DND-41 (cell line): Measurements from ENCODE around the gene CITED2.

Experiments used
- ATAC-seq: fragments of 200-7000 bp; cut with Tn5 transposase; 3 replicates; pipeline ENCODE4 v1.9.1; 2021; ENCODE audit warnings: low read depth; ENCODE audit not compliant: insufficient read depth
- DNase-seq: peaks from one replicate; pipeline ENCODE4 v3.0.0-alpha.2; 2020
- H2AFZ ChIP-seq: 2 replicates; pipeline ENCODE4 v1.6.0; 2012; ENCODE audit warnings: low read depth, low read length
- H3K27ac ChIP-seq: 2 replicates; pipeline ENCODE4 v1.5.1; 2012; ENCODE audit warnings: low read length, inconsistent platforms
- H3K27me3 ChIP-seq: fragments of 200-600 bp; sonication (generic); 2 replicates; pipeline ENCODE4 v1.6.0; 2012; ENCODE audit warnings: low read length, mild to moderate bottlenecking, inconsistent platforms; ENCODE audit not compliant: insufficient read depth, poor library complexity
- H3K36me3 ChIP-seq: 2 replicates; pipeline ENCODE4 v1.5.1; 2012; ENCODE audit warnings: low read length, inconsistent platforms; ENCODE audit not compliant: insufficient read depth
- H3K4me1 ChIP-seq: 2 replicates; pipeline ENCODE4 v1.5.1; 2012; ENCODE audit warnings: mild to moderate bottlenecking, low read length; ENCODE audit not compliant: insufficient read depth
- H3K4me2 ChIP-seq: 2 replicates; pipeline ENCODE4 v1.6.0; 2012; ENCODE audit warnings: mild to moderate bottlenecking, moderate library complexity, low read length, inconsistent platforms; ENCODE audit not compliant: insufficient read depth
- H3K4me3 ChIP-seq, 2 experiments: fragments of 200-600 bp in 1 of 2; shearing (Covaris generic) in 1 of 2; 2 replicates each; pipeline ENCODE4 v1.5.1; 2012 to 2016; ENCODE audit warnings: inconsistent platforms in 2 of 2, low read length in 2 of 2, mild to moderate bottlenecking in 2 of 2, low read depth in 1 of 2, moderate library complexity in 1 of 2
- H3K79me2 ChIP-seq: 2 replicates; pipeline ENCODE4 v1.6.0; 2012; ENCODE audit warnings: low read length, inconsistent platforms; ENCODE audit not compliant: insufficient read depth
- H3K9ac ChIP-seq: 2 replicates; pipeline ENCODE4 v1.6.0; 2012; ENCODE audit warnings: low read depth, mild to moderate bottlenecking, inconsistent platforms, low read length, moderate library complexity
- H3K9me3 ChIP-seq: 2 replicates; pipeline ENCODE4 v1.5.1; 2012; ENCODE audit warnings: low read length, moderate library complexity, mild to moderate bottlenecking, inconsistent platforms; ENCODE audit not compliant: insufficient read depth, severe bottlenecking
- H4K20me1 ChIP-seq: 2 replicates; pipeline ENCODE4 v1.6.0; 2012; ENCODE audit warnings: low read length; ENCODE audit not compliant: insufficient read depth
- EZH2 ChIP-seq: IDR thresholded peaks from 3 replicates; pipeline ENCODE4 v1.6.1; 2012; ENCODE audit warnings: borderline replicate concordance, low read depth, mild to moderate bottlenecking, moderate library complexity, low read length, inconsistent platforms; ENCODE audit not compliant: severe bottlenecking
- TF ChIP-seq, protein P1 (sequence below): IDR thresholded peaks from 2 replicates; pipeline ENCODE4 v1.5.1; 2012; ENCODE audit warnings: borderline replicate concordance, low read length, moderate library complexity, mild to moderate bottlenecking; ENCODE audit not compliant: poor library complexity, severe bottlenecking; ENCODE audit errors: extremely low read depth

The CITED2 gene

GRCh38 chr6:139394027-139394649 lies 19.7 kb upstream of the CITED2 start:
- TF ChIP-seq EZH2: no peak
- TF ChIP-seq, protein P1, sequence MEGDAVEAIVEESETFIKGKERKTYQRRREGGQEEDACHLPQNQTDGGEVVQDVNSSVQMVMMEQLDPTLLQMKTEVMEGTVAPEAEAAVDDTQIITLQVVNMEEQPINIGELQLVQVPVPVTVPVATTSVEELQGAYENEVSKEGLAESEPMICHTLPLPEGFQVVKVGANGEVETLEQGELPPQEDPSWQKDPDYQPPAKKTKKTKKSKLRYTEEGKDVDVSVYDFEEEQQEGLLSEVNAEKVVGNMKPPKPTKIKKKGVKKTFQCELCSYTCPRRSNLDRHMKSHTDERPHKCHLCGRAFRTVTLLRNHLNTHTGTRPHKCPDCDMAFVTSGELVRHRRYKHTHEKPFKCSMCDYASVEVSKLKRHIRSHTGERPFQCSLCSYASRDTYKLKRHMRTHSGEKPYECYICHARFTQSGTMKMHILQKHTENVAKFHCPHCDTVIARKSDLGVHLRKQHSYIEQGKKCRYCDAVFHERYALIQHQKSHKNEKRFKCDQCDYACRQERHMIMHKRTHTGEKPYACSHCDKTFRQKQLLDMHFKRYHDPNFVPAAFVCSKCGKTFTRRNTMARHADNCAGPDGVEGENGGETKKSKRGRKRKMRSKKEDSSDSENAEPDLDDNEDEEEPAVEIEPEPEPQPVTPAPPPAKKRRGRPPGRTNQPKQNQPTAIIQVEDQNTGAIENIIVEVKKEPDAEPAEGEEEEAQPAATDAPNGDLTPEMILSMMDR: no peak
- no peak overlapping the region for H2AFZ ChIP-seq
- no peaks in the 10 kb centered on the region for H4K20me1 ChIP-seq
- no peak overlapping the region for H3K4me2 ChIP-seq
- H3K27me3 ChIP-seq: no peaks in the 10 kb centered on the region
- ATAC-seq (no peak), DNase-seq (no peak)
- no peak overlapping the region for H3K4me3 ChIP-seq
- no peak overlapping the region for H3K27ac ChIP-seq
- H3K4me1 ChIP-seq: no peaks in the 10 kb centered on the region
- no peak overlapping the region for H3K9ac ChIP-seq
- no peaks in the 10 kb centered on the region for H3K79me2 ChIP-seq
- H3K36me3 ChIP-seq: no peaks in the 10 kb centered on the region
- no peaks in the 10 kb centered on the region for H3K9me3 ChIP-seq

DNA sequence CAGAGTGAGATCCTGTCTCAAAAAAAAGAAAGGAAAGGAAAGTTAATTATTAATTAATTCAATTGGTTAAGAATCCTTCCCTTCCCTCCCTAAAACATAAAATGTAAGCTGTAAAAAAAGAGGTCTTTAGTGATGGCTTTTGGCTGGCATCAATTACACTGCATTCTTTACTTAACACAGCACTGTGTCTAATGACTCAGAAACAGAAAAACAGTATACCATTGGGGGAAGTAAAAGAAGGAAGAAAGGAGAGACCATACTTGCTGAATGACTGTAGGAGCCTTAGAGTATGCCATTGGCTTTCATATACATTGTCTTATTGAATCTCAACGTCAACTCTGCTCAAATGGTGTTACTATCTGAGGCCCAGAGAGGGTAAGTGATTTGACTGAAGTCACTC lies 18.3 kb upstream of the CITED2 start:
- Histone ChIP-seq H2AFZ (no peak overlapping the region), H4K20me1 (no peaks in the 10 kb centered on the region), H3K9me3 (no peaks in the 10 kb centered on the region), H3K27ac (no peak overlapping the region), H3K36me3 (no peaks in the 10 kb centered on the region), H3K27me3 (no peaks in the 10 kb centered on the region), H3K79me2 (no peaks in the 10 kb centered on the region), H3K4me3 (no peak overlapping the region), H3K9ac (no peak overlapping the region), H3K4me2 (no peak overlapping the region), H3K4me1 (no peaks in the 10 kb centered on the region)
- TF ChIP-seq, protein P1: no peak
- TF ChIP-seq EZH2: no peak
- ATAC-seq (no peak), DNase-seq (no peak)

DNA sequence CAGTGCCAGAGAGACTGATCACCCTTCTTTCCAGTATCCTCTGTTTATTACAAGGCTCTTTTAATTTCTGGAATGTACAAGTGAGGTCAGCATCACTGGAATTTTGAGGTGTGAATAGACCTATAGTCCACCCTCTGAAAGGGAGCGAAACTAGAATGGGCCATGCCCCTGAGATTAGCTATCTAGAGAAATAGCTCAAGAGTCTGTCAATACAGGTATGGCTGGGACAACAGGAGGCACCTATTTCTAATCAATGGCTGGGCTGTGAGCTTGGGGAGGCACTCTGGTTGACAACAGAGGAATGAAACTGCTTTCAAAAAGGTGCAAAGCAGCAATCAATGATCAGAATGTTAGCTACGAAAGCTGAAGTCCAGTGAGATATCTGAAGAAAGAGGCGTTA lies 17.3 kb upstream of the CITED2 start:
- Histone ChIP-seq H2AFZ (no peak overlapping the region), H3K9me3 (no peaks in the 10 kb centered on the region), H3K9ac (no peak overlapping the region), H3K36me3 (no peaks in the 10 kb centered on the region), H3K79me2 (no peaks in the 10 kb centered on the region), H4K20me1 (no peaks in the 10 kb centered on the region), H3K4me2 (no peak overlapping the region), H3K4me1 (no peaks in the 10 kb centered on the region), H3K4me3 (no peak overlapping the region), H3K27ac (no peak overlapping the region), H3K27me3 (no peaks in the 10 kb centered on the region)
- DNase-seq (no peak), ATAC-seq (no peak)
- TF ChIP-seq, protein P1: no peak
- TF ChIP-seq EZH2: no peak

DNA sequence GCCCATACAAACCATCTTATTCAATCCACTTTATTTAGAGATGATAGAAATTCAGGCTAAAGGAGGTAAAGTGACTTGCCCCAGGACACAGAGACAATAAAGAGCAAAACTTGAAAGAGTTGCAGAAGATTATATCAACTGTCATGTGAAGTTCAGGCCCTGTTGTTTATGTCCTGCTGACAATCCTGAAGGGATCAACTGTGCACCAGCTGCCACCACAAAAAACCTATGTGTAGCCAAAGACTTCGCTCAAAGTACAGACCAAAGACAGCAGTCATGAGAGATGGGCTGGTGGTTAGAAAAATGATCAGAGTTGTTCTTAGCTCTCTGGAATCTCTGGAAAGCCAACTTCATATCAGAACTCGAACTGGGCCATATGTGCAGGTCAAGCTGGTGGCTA lies 16.0 kb upstream of the CITED2 start:
- no peak for DNase-seq
- Histone ChIP-seq H3K79me2 (no peaks in the 10 kb centered on the region), H3K4me2 (no peak overlapping the region), H3K4me1 (no peaks in the 10 kb centered on the region), H3K27me3 (no peaks in the 10 kb centered on the region), H3K4me3 (no peak overlapping the region), H2AFZ (no peak overlapping the region), H3K9me3 (no peaks in the 10 kb centered on the region), H3K9ac (no peak overlapping the region), H3K27ac (no peak overlapping the region), H3K36me3 (no peaks in the 10 kb centered on the region), H4K20me1 (no peaks in the 10 kb centered on the region)
- no peak for ATAC-seq
- TF ChIP-seq, protein P1: no peak
- no peak for TF ChIP-seq EZH2
